ENCODE data around the gene SKAP1.

- TF ChIP-seq, protein P1, sequence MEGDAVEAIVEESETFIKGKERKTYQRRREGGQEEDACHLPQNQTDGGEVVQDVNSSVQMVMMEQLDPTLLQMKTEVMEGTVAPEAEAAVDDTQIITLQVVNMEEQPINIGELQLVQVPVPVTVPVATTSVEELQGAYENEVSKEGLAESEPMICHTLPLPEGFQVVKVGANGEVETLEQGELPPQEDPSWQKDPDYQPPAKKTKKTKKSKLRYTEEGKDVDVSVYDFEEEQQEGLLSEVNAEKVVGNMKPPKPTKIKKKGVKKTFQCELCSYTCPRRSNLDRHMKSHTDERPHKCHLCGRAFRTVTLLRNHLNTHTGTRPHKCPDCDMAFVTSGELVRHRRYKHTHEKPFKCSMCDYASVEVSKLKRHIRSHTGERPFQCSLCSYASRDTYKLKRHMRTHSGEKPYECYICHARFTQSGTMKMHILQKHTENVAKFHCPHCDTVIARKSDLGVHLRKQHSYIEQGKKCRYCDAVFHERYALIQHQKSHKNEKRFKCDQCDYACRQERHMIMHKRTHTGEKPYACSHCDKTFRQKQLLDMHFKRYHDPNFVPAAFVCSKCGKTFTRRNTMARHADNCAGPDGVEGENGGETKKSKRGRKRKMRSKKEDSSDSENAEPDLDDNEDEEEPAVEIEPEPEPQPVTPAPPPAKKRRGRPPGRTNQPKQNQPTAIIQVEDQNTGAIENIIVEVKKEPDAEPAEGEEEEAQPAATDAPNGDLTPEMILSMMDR (IDR thresholded peaks at IDR 0.05): no peak
- no peak for TF ChIP-seq POLR2A (IDR thresholded peaks at IDR 0.05)
Observed at GRCh38 chr17:48123111-48123510, 306.9 kb downstream of the SKAP1 start.
